Measurements from ENCODE around the gene RERE. TPM values are rescaled to one million over a fixed set of nuclear protein-coding genes. Genes with fewer than 3 reads are reported as not detected.
A peak's percentile ranks its signal among the peaks of the same experiment; 100 is the strongest.

Gene RERE
- total and polyA plus RNA-seq, 2 experiments from 2014 or later: 39.8 to 62.8 TPM

DNA sequence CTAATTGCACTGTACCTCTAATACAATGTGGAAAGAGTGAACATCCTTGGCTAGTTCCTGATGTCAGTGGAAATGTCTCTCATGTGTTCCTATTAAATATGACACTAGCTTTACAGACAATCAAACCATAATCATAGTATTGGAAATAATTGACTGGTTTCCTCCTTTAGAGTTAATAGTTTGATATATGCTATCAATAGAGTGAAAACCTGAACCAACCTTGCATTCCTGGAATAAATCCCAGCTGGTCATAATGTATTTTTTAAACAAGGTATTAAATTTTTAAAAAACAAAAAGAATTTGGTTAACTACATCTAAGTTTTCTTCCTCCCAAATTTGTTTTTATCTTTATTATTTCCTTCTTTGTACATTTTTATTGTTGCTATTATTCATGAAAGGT, 273.5 kb downstream of the RERE start:
- H3K4me3 ChIP-seq: no peak overlapping the region

DNA sequence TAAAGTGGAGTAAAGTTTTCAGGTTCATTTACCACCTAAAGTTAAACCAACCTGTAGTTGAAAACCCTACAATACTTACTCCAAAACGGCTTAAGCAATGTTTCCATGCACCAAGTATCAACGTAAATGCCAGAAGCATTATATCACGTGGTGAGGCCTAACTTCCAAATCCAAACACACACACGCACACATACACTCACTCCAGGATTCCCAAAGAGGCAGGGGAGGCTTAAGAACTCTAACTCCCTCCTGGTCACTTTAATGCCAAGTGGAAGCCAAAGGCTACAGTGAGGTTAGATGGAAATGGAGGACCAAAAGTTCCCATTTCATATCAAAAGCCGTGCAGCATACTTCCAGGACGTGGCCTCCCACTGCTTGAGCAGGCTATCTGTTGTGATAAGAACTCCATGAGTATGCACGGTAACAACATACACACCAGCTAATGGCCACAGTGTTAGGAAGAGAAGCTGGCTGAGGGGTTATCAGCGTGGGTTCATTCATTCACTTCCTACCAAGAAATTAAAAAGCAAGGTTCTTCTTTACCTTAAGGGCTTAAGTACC, 275.4 kb downstream of the RERE start:
- no peaks in the 10 kb centered on the region for H4K20me1 ChIP-seq (ENCODE audit: insufficient read depth, poor library complexity, severe bottlenecking)
- no peaks in the 10 kb centered on the region for H3K36me3 ChIP-seq (replicated peaks; ENCODE audit: insufficient read depth, low read depth)
- peaks cover 4% of the 10 kb centered on the region for H3K4me1 ChIP-seq (ENCODE audit: insufficient read depth)
- TF ChIP-seq, protein P1, sequence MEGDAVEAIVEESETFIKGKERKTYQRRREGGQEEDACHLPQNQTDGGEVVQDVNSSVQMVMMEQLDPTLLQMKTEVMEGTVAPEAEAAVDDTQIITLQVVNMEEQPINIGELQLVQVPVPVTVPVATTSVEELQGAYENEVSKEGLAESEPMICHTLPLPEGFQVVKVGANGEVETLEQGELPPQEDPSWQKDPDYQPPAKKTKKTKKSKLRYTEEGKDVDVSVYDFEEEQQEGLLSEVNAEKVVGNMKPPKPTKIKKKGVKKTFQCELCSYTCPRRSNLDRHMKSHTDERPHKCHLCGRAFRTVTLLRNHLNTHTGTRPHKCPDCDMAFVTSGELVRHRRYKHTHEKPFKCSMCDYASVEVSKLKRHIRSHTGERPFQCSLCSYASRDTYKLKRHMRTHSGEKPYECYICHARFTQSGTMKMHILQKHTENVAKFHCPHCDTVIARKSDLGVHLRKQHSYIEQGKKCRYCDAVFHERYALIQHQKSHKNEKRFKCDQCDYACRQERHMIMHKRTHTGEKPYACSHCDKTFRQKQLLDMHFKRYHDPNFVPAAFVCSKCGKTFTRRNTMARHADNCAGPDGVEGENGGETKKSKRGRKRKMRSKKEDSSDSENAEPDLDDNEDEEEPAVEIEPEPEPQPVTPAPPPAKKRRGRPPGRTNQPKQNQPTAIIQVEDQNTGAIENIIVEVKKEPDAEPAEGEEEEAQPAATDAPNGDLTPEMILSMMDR (IDR thresholded peaks at IDR 0.05; ENCODE audit: poor library complexity): no peak
- TF ChIP-seq EZH2phosphoT487 (IDR thresholded peaks at IDR 0.05; ENCODE audit: low read depth, severe bottlenecking, unreplicated experiment) (no peak), EZH2 (IDR thresholded peaks at IDR 0.05; ENCODE audit: borderline replicate concordance) (no peak)
- no peak overlapping the region for H2AFZ ChIP-seq
- whole genome bisulfite sequencing (ENCODE audit: low lambda C conversion rate, missing lambda C conversion rate): 55% methylated on average over 8 of the region's 8 CpGs
- no peaks in the 10 kb centered on the region for H3K27me3 ChIP-seq
- H3K9me3 ChIP-seq (ENCODE audit: low read depth): no peaks in the 10 kb centered on the region
- no peak overlapping the region for H3K4me3 ChIP-seq
- no peak overlapping the region for H3K4me2 ChIP-seq
- no peaks in the 10 kb centered on the region for H3K9me2 ChIP-seq (replicated peaks; ENCODE audit: insufficient read depth)
- H3K27ac ChIP-seq: peak overlapping the region; percentile 51
- DNase-seq (ENCODE audit: low spot score): peak; percentile 30
- peaks cover 46% of the 10 kb centered on the region for H3K79me2 ChIP-seq

More for the DNA sequence above, 273.5 kb downstream of the RERE start:
- peaks cover 4% of the 10 kb centered on the region for H3K4me1 ChIP-seq (ENCODE audit: insufficient read depth)
- no peaks in the 10 kb centered on the region for H3K27me3 ChIP-seq
- no peaks in the 10 kb centered on the region for H3K9me3 ChIP-seq (ENCODE audit: low read depth)
- no peaks in the 10 kb centered on the region for H3K9me2 ChIP-seq (replicated peaks; ENCODE audit: insufficient read depth)
- no peak for DNase-seq (ENCODE audit: low spot score)
- no peak overlapping the region for H3K27ac ChIP-seq
- no peak for TF ChIP-seq EZH2 (IDR thresholded peaks at IDR 0.05; ENCODE audit: borderline replicate concordance)
- TF ChIP-seq, protein P1 (IDR thresholded peaks at IDR 0.05; ENCODE audit: poor library complexity): no peak
- TF ChIP-seq EZH2phosphoT487 (IDR thresholded peaks at IDR 0.05; ENCODE audit: low read depth, severe bottlenecking, unreplicated experiment): no peak
- no peak overlapping the region for H3K4me2 ChIP-seq
- no peaks in the 10 kb centered on the region for H3K36me3 ChIP-seq (replicated peaks; ENCODE audit: insufficient read depth, low read depth)
- peaks cover 51% of the 10 kb centered on the region for H3K79me2 ChIP-seq
- H2AFZ ChIP-seq: no peak overlapping the region
- no peaks in the 10 kb centered on the region for H4K20me1 ChIP-seq (ENCODE audit: insufficient read depth, poor library complexity, severe bottlenecking)

DNA sequence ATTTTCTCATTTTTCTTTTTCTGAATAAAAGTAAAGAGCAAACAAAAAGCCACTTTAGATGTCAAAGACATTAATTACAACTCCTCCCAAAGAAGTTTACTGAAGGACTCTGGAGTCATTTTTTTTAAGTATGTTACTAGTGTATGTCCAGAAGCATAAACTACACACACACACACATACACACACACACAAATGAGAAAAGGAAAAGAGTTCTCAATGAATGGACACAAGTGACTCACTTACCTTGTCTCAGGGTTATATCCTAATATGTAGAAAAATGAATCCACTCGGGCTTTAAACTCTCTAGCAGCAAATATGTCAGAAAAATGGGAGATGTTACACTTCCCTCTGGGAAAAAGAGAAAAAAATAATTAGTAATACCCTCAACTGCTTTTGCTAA, 276.5 kb downstream of the RERE start:
- no peaks in the 10 kb centered on the region for H4K20me1 ChIP-seq (ENCODE audit: insufficient read depth, poor library complexity, severe bottlenecking)
- H3K4me3 ChIP-seq: no peak overlapping the region
- peak overlapping the region; percentile 51 for H3K27ac ChIP-seq

More for the DNA sequence above, 276.5 kb downstream of the RERE start:
- WGBS (ENCODE audit: low lambda C conversion rate, missing lambda C conversion rate): 95% methylated on average over 1 of the region's 1 CpG
- Histone ChIP-seq H3K9me3 (ENCODE audit: low read depth) (no peaks in the 10 kb centered on the region), H3K4me1 (ENCODE audit: insufficient read depth) (peaks cover 4% of the 10 kb centered on the region), H3K36me3 (replicated peaks; ENCODE audit: insufficient read depth, low read depth) (no peaks in the 10 kb centered on the region), H3K4me2 (no peak overlapping the region), H3K27me3 (no peaks in the 10 kb centered on the region), H2AFZ (no peak overlapping the region), H3K79me2 (peaks cover 40% of the 10 kb centered on the region), H3K9me2 (replicated peaks; ENCODE audit: insufficient read depth) (no peaks in the 10 kb centered on the region)
- TF ChIP-seq, protein P1 (IDR thresholded peaks at IDR 0.05; ENCODE audit: poor library complexity): no peak
- no peak for TF ChIP-seq EZH2phosphoT487 (IDR thresholded peaks at IDR 0.05; ENCODE audit: low read depth, severe bottlenecking, unreplicated experiment)
- TF ChIP-seq EZH2 (IDR thresholded peaks at IDR 0.05; ENCODE audit: borderline replicate concordance): no peak
- no peak for DNase-seq (ENCODE audit: low spot score)

Data from hepatocyte (in vitro differentiated cells).